ENCODE data around the gene IGF2. TPM values are rescaled to one million over a fixed set of nuclear protein-coding genes. Genes with fewer than 3 reads are reported as not detected.

The IGF2 gene
- total RNA-seq, 3 donors from 2014 or later = 7.6 to 27.6 (median 12.1) TPM

GRCh38 chr11:2099516-2100349 lies 39.5 kb downstream of the IGF2 start:
- ATAC-seq = peak; percentile 76
- no peak for TF ChIP-seq CTCF (IDR thresholded peaks at IDR 0.05)
- no peaks in the 10 kb centered on the region for H3K4me1 ChIP-seq (ENCODE audit: low read depth)

GRCh38 chr11:2098691-2099515 lies 40.3 kb downstream of the IGF2 start:
- ATAC-seq = no peak
- no peaks in the 10 kb centered on the region for H3K36me3 ChIP-seq (ENCODE audit: low read depth)
- no peak overlapping the region for H3K4me3 ChIP-seq
- no peaks in the 10 kb centered on the region for H3K9me3 ChIP-seq
- peak in 1 of 3 donors; percentile 49 for DNase-seq
- TF ChIP-seq CTCF (IDR thresholded peaks at IDR 0.05) = no peak
- no peaks in the 10 kb centered on the region for H3K4me1 ChIP-seq (ENCODE audit: low read depth)
- intact Hi-C loops (cut with DNase I, micrococcal nuclease) = no loop called here

More at GRCh38 chr11:2099516-2100349, 39.5 kb downstream of the IGF2 start:
- peak; percentile 61 to 74 (median 71) for DNase-seq
- Histone ChIP-seq H3K9me3 (no peaks in the 10 kb centered on the region), H3K36me3 (ENCODE audit: low read depth) (no peaks in the 10 kb centered on the region), H3K4me3 (no peak overlapping the region)
- intact Hi-C loops (cut with DNase I, micrococcal nuclease) = no loop called here

- Histone ChIP-seq H3K9me3 (no peaks in the 10 kb centered on the region), H3K36me3 (ENCODE audit: low read depth) (no peaks in the 10 kb centered on the region), H3K4me1 (ENCODE audit: low read depth) (no peaks in the 10 kb centered on the region), H3K4me3 (no peak overlapping the region)
- TF ChIP-seq CTCF (IDR thresholded peaks at IDR 0.05) = no peak
- intact Hi-C loops (cut with DNase I, micrococcal nuclease) = no loop called here
- no peak for ATAC-seq
- no peak for DNase-seq
Observed at GRCh38 chr11:2097998-2098690, 41.0 kb downstream of the IGF2 start.

GRCh38 chr11:2097356-2097997 lies 41.7 kb downstream of the IGF2 start:
- H3K36me3 ChIP-seq (ENCODE audit: low read depth) = no peaks in the 10 kb centered on the region
- TF ChIP-seq CTCF (IDR thresholded peaks at IDR 0.05) = no peak
- intact Hi-C loops (cut with DNase I, micrococcal nuclease) = no loop called here
- H3K9me3 ChIP-seq = no peaks in the 10 kb centered on the region
- DNase-seq (peak; percentile 31 to 66 (median 54)), ATAC-seq (peak; percentile 23)
- no peaks in the 10 kb centered on the region for H3K4me1 ChIP-seq (ENCODE audit: low read depth)
- no peak overlapping the region for H3K4me3 ChIP-seq

GRCh38 chr11:2096919-2097301 lies 42.3 kb downstream of the IGF2 start:
- ATAC-seq = no peak

More at GRCh38 chr11:2096919-2097301, 42.3 kb downstream of the IGF2 start:
- no peak for TF ChIP-seq CTCF (IDR thresholded peaks at IDR 0.05)
- peak in 2 of 3 donors; percentile 7 to 43 for DNase-seq
- Histone ChIP-seq H3K4me1 (ENCODE audit: low read depth) (no peaks in the 10 kb centered on the region), H3K4me3 (no peak overlapping the region), H3K36me3 (ENCODE audit: low read depth) (no peaks in the 10 kb centered on the region), H3K9me3 (no peaks in the 10 kb centered on the region)
- intact Hi-C loops (cut with DNase I, micrococcal nuclease) = no loop called here

Data from mucosa of descending colon (tissue), 3 donors.